Gastrocnemius medialis (tissue), 4 donors: ENCODE measurements around the gene CREBBP.

Source experiments
- CTCF ChIP-seq, 5 experiments: fragments of 450-650 bp in 3 of 5; fragments of 200-600 bp in 2 of 5; sonication (generic) in 2 of 5; IDR thresholded peaks in 4 of 5; conservative IDR thresholded peaks in 1 of 5; 1 replicate in 4 of 5; 2 replicates in 1 of 5; pipeline ENCODE4 v1.5.1; 2016 to 2019; ENCODE audit warnings: antibody characterized with exemption in 5 of 5, mild to moderate bottlenecking in 3 of 5, moderate library complexity in 3 of 5
- POLR2A ChIP-seq, 2 donors: fragments of 450-650 bp; IDR thresholded peaks; one replicate each; pipeline ENCODE4 v1.6.1; 2017; ENCODE audit warnings: antibody characterized with exemption in 2 of 2, mild to moderate bottlenecking in 2 of 2, moderate library complexity in 2 of 2

- TF ChIP-seq POLR2A (IDR thresholded peaks at IDR 0.05) (no peak), CTCF (IDR thresholded peaks at IDR 0.05 in 4 of 5, conservative IDR thresholded peaks at IDR 0.05 in 1 of 5) (no peak)
These were observed 202.5 kb downstream of the CREBBP start for GRCh38 chr16:3677994-3678393.
